Brain microvascular endothelial cell (primary cell): ENCODE data around the gene RIC8B.

Experiments
- DNase-seq: peaks from one replicate; pipeline ENCODE4 v3.0.0-alpha.2; 2020
- H3K27ac ChIP-seq: fragments of 250-450 bp; sonication (Bioruptor Pico); 2 replicates; pipeline ENCODE4 v1.5.1; 2020; ENCODE audit warnings: mild to moderate bottlenecking, moderate library complexity
- H3K27me3 ChIP-seq: fragments of 250-450 bp; sonication (Bioruptor Pico); replicated peaks from 2 replicates; pipeline ENCODE4 v1.5.1; 2020; ENCODE audit warnings: mild to moderate bottlenecking
- H3K36me3 ChIP-seq: fragments of 250-450 bp; sonication (Bioruptor Pico); replicated peaks from 2 replicates; pipeline ENCODE4 v1.5.1; 2020; ENCODE audit warnings: mild to moderate bottlenecking
- H3K4me3 ChIP-seq: 2 replicates; pipeline ENCODE4 v1.5.1; 2011; ENCODE audit warnings: low read depth, mild to moderate bottlenecking, control low read depth, low read length, moderate library complexity
- CTCF ChIP-seq: IDR thresholded peaks from 2 replicates; pipeline ENCODE4 v1.5.1; 2011; ENCODE audit warnings: low read depth, mild to moderate bottlenecking, moderate library complexity, low read length, control low read depth, inconsistent platforms; ENCODE audit errors: missing control alignments
- in situ Hi-C: cut with HindIII; loops from 2 replicates; pipeline ENCODE4 v1.10.0; 2017; ENCODE audit warnings: low sequenced_read_pairs, low pct_ligation_motif_present

Gene RIC8B

GRCh38 chr12:106873983-106874382 is 99.5 kb downstream of the RIC8B start:
- TF ChIP-seq CTCF = no peak

GRCh38 chr12:106878804-106879203 is 104.3 kb downstream of the RIC8B start:
- Histone ChIP-seq H3K27me3 (no peaks in the 10 kb centered on the region), H3K27ac (no peak overlapping the region), H3K36me3 (peaks cover 2% of the 10 kb centered on the region), H3K4me3 (no peak overlapping the region)
- DNase-seq = no peak
- no peak for TF ChIP-seq CTCF
- in situ Hi-C loops = no loop called here

More at GRCh38 chr12:106873983-106874382, 99.5 kb downstream of the RIC8B start:
- Histone ChIP-seq H3K36me3 (no peaks in the 10 kb centered on the region), H3K27me3 (no peaks in the 10 kb centered on the region), H3K27ac (no peak overlapping the region), H3K4me3 (no peak overlapping the region)
- no peak for DNase-seq
- in situ Hi-C loops = no loop called here

GRCh38 chr12:106879612-106880011 is 105.1 kb downstream of the RIC8B start:
- H3K36me3 ChIP-seq = peaks cover 2% of the 10 kb centered on the region

GRCh38 chr12:106883426-106883825 is 108.9 kb downstream of the RIC8B start:
- Histone ChIP-seq H3K36me3 (peaks cover 2% of the 10 kb centered on the region), H3K4me3 (no peak overlapping the region), H3K27me3 (no peaks in the 10 kb centered on the region), H3K27ac (no peak overlapping the region)
- in situ Hi-C loops = no loop called here
- no peak for TF ChIP-seq CTCF
- DNase-seq = peak; percentile 36

More at GRCh38 chr12:106879612-106880011, 105.1 kb downstream of the RIC8B start:
- Histone ChIP-seq H3K27me3 (no peaks in the 10 kb centered on the region), H3K27ac (no peak overlapping the region), H3K4me3 (no peak overlapping the region)
- TF ChIP-seq CTCF = no peak
- in situ Hi-C loops = no loop called here
- no peak for DNase-seq

GRCh38 chr12:106885026-106885425 is 110.5 kb downstream of the RIC8B start:
- in situ Hi-C loops = no loop called here
- Histone ChIP-seq H3K27me3 (no peaks in the 10 kb centered on the region), H3K36me3 (peaks cover 2% of the 10 kb centered on the region), H3K4me3 (no peak overlapping the region), H3K27ac (no peak overlapping the region)
- TF ChIP-seq CTCF = no peak
- DNase-seq = no peak

GRCh38 chr12:106885541-106886249 is 111.2 kb downstream of the RIC8B start:
- H3K27me3 ChIP-seq = no peaks in the 10 kb centered on the region
- H3K36me3 ChIP-seq = peaks cover 2% of the 10 kb centered on the region
- DNase-seq = no peak
- no peak for TF ChIP-seq CTCF
- H3K27ac ChIP-seq = no peak overlapping the region
- H3K4me3 ChIP-seq = no peak overlapping the region
- in situ Hi-C loops = no loop called here
